ENCODE measurements around the gene TMCC3. TPM values are rescaled to one million over a fixed set of nuclear protein-coding genes. Genes with fewer than 3 reads are reported as not detected.

TMCC3 gene
- total and polyA plus RNA-seq, 11 donors: 0.69 to 8.2 (median 2.9) TPM

DNA sequence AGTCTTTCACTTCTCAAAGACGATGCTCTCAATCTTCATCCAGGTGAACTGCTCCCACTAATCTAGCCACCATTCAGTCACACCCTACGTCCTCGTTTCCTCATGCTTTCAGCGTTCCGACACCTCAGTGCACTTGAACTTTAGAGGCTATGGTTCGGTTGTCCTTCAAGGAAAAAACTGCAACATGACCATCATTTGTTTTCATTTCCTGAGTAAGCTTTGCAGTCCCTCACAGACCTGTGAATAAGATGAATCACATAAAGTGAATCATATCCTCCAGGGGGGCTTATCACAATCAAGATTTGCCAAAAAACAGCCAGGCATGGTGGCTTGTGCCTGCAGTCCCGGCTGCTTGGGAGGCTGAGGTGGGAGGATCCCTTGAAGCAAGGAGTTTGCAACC, 80.2 kb downstream of the TMCC3 start:
- Histone ChIP-seq H3K9me3 (no peaks in the 10 kb centered on the region), H3K27ac (no peak overlapping the region), H3K27me3 (no peaks in the 10 kb centered on the region), H3K4me1 (peaks cover 0 to 9% (median 2%) of the 10 kb centered on the region in 12 donors), H3K4me3 (no peak overlapping the region), H3K36me3 (peaks cover 0 to 18% (median 2%) of the 10 kb centered on the region in 9 donors)
- no peak for DNase-seq
- WGBS, 4 donors: 68 to 87% (median 83%) methylated on average over 7 of the region's 7 CpGs
- intact Hi-C loops (cut with DNase I): no loop called here
- no peak for TF ChIP-seq CTCF (IDR thresholded peaks at IDR 0.05)
- no peak for TF ChIP-seq POLR2A (IDR thresholded peaks at IDR 0.05)
- no peak for ATAC-seq

GRCh38 chr12:94567761-94568160, 82.6 kb downstream of the TMCC3 start:
- TF ChIP-seq CTCF (IDR thresholded peaks at IDR 0.05): no peak
- no peak for TF ChIP-seq POLR2A (IDR thresholded peaks at IDR 0.05)
- WGBS, 4 donors: 94 to 97% (median 95%) methylated on average over 6 of the region's 6 CpGs
- Histone ChIP-seq H3K4me1 (peaks cover 0 to 9% (median 2%) of the 10 kb centered on the region in 12 donors), H3K27ac (no peak overlapping the region), H3K9me3 (no peaks in the 10 kb centered on the region), H3K27me3 (no peaks in the 10 kb centered on the region), H3K4me3 (no peak overlapping the region), H3K36me3 (peaks cover 0 to 18% (median 2%) of the 10 kb centered on the region in 9 donors)
- no peak for DNase-seq
- ATAC-seq: no peak
- intact Hi-C loops (cut with DNase I): no loop called here

DNA sequence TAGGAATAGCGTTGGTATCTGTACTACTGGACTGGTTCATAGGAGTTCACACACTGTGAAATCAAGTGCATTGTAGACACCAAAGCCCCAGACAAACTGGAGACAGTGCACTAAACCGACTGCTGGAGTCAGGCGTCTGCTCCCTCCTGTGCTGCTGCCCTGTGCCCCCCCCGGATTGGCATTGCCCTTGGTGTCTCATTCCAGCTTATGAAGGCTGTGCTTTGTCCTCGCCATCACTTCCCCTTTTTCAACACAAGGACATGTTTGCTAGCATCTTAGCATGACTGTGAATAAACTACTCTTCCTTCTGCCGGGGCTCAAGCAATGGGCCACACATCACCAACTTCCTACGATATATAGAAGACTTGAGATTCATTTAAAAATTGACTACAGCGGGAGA, 84.0 kb downstream of the TMCC3 start:
- Histone ChIP-seq H3K36me3 (peaks cover 0 to 18% (median 2%) of the 10 kb centered on the region in 9 donors), H3K27ac (no peak overlapping the region), H3K4me3 (no peak overlapping the region), H3K4me1 (peaks cover 0 to 7% (median under 1%) of the 10 kb centered on the region in 12 donors), H3K9me3 (no peaks in the 10 kb centered on the region), H3K27me3 (no peaks in the 10 kb centered on the region)
- WGBS, 4 donors: 84 to 91% (median 87%) methylated on average over 8 of the region's 8 CpGs
- DNase-seq (no peak), ATAC-seq (no peak)
- intact Hi-C loops (cut with DNase I): no loop called here
- no peak for TF ChIP-seq POLR2A (IDR thresholded peaks at IDR 0.05)
- TF ChIP-seq CTCF (IDR thresholded peaks at IDR 0.05): no peak

DNA sequence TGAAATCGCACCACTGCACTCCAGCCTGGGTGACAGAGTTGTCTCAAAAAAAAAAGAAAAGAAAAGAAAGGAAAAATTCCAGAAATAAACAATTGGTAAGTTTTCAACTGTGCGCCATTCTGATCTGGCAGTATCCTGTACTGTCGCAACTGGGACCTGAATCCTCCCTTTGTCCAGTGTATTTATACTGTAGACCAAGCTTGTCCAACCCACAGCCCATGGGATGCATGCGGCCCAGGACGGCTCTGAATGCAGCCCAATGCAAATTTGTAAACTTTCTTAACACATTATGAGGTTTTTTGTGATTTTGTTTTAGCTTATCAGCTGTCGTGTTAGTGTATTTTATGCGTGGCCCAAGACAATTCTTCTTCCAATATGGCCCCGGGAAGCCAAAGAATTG, 84.7 kb downstream of the TMCC3 start:
- peaks cover 0 to 11% (median 0%) of the 10 kb centered on the region in 9 donors for H3K36me3 ChIP-seq
- H3K9me3 ChIP-seq: no peaks in the 10 kb centered on the region
- no peak for TF ChIP-seq CTCF (IDR thresholded peaks at IDR 0.05)
- TF ChIP-seq POLR2A (IDR thresholded peaks at IDR 0.05): no peak
- no peak overlapping the region for H3K4me3 ChIP-seq
- no peak for ATAC-seq
- peaks cover 0 to 5% (median 0%) of the 10 kb centered on the region in 12 donors for H3K4me1 ChIP-seq
- H3K27me3 ChIP-seq: no peaks in the 10 kb centered on the region
- intact Hi-C loops (cut with DNase I): no loop called here
- H3K27ac ChIP-seq: no peak overlapping the region
- 91 to 96% (median 93%) methylated on average over 8 of the region's 8 CpGs for WGBS, 4 donors
- no peak for DNase-seq
